H9 (cell line): ENCODE data around the gene VPS16. TPM values are rescaled to one million over a fixed set of nuclear protein-coding genes. Genes with fewer than 3 reads are reported as not detected.

Experiments
- DNase-seq: peaks from one replicate; pipeline ENCODE4 v3.0.0-alpha.2; 2017
- H2AFZ ChIP-seq: one replicate; pipeline ENCODE4 v1.6.1; 2013; ENCODE audit warnings: mild to moderate bottlenecking, low read length, control low read depth, moderate library complexity
- H2AK5ac ChIP-seq: 2 replicates; pipeline ENCODE4 v1.6.1; 2013; ENCODE audit warnings: low read length, control low read depth, mixed read lengths; ENCODE audit not compliant: insufficient read length
- H2BK120ac ChIP-seq: one replicate; pipeline ENCODE4 v1.6.1; 2013; ENCODE audit warnings: low read depth, mild to moderate bottlenecking, low read length, control low read depth, inconsistent platforms; ENCODE audit not compliant: poor library complexity, severe bottlenecking
- H2BK12ac ChIP-seq: 2 replicates; pipeline ENCODE4 v1.6.1; 2013; ENCODE audit warnings: low read length, control low read depth, mixed read lengths, low read depth; ENCODE audit not compliant: insufficient read length
- H2BK15ac ChIP-seq: 2 replicates; pipeline ENCODE4 v1.6.1; 2013; ENCODE audit warnings: low read depth, low read length, control low read depth
- H2BK20ac ChIP-seq: one replicate; pipeline ENCODE4 v1.6.1; 2013; ENCODE audit warnings: low read depth, mild to moderate bottlenecking, low read length, control low read depth, inconsistent platforms; ENCODE audit not compliant: poor library complexity, severe bottlenecking
- H2BK5ac ChIP-seq: 2 replicates; pipeline ENCODE4 v1.6.1; 2013; ENCODE audit warnings: low read length, control low read depth, mixed read lengths; ENCODE audit not compliant: insufficient read length
- H3K14ac ChIP-seq: 2 replicates; pipeline ENCODE4 v1.6.1; 2013; ENCODE audit warnings: low read length, control low read depth; ENCODE audit not compliant: insufficient read depth
- H3K18ac ChIP-seq: 2 replicates; pipeline ENCODE4 v1.6.1; 2013; ENCODE audit warnings: low read depth, mild to moderate bottlenecking, mixed read lengths, low read length, control low read depth; ENCODE audit not compliant: insufficient read length
- H3K23ac ChIP-seq: 2 replicates; pipeline ENCODE4 v1.6.1; 2013; ENCODE audit warnings: low read length, control low read depth, mixed read lengths, low read depth; ENCODE audit not compliant: insufficient read length
- H3K23me2 ChIP-seq: 2 replicates; pipeline ENCODE4 v1.6.1; 2013; ENCODE audit warnings: low read depth, mild to moderate bottlenecking, mixed read lengths, low read length, control low read depth; ENCODE audit not compliant: insufficient read length, poor library complexity, severe bottlenecking
- H3K27ac ChIP-seq: 2 replicates; pipeline ENCODE4 v1.5.1; 2013; ENCODE audit warnings: low read length, control low read depth, mixed read lengths, low read depth; ENCODE audit not compliant: insufficient read length
- H3K27me3 ChIP-seq: 2 replicates; pipeline ENCODE4 v1.6.1; 2013; ENCODE audit warnings: low read length, control low read depth, inconsistent platforms; ENCODE audit not compliant: insufficient read depth
- H3K4ac ChIP-seq: 2 replicates; pipeline ENCODE4 v1.6.1; 2013; ENCODE audit warnings: low read depth, mild to moderate bottlenecking, control low read depth, inconsistent platforms, low read length, moderate library complexity
- H3K4me1 ChIP-seq: 2 replicates; pipeline ENCODE4 v1.6.1; 2013; ENCODE audit warnings: low read length, control low read depth, inconsistent platforms; ENCODE audit not compliant: insufficient read depth
- H3K4me2 ChIP-seq: 2 replicates; pipeline ENCODE4 v1.6.1; 2013; ENCODE audit warnings: low read length, control low read depth, mixed read lengths; ENCODE audit not compliant: insufficient read length, insufficient read depth
- H3K56ac ChIP-seq: 2 replicates; pipeline ENCODE4 v1.6.1; 2013; ENCODE audit warnings: low read depth, mild to moderate bottlenecking, mixed read lengths, low read length, control low read depth; ENCODE audit not compliant: insufficient read length
- H3K79me1 ChIP-seq: 2 replicates; pipeline ENCODE4 v1.6.1; 2013; ENCODE audit warnings: low read depth, mild to moderate bottlenecking, moderate library complexity, low read length, control low read depth, inconsistent platforms; ENCODE audit not compliant: insufficient read depth, poor library complexity, severe bottlenecking
- H3K79me2 ChIP-seq: 2 replicates; pipeline ENCODE4 v1.6.1; 2013; ENCODE audit warnings: low read length, control low read depth, inconsistent platforms; ENCODE audit not compliant: insufficient read depth
- H3K9ac ChIP-seq: 2 replicates; pipeline ENCODE4 v1.6.1; 2013; ENCODE audit warnings: low read length, control low read depth, mixed read lengths; ENCODE audit not compliant: insufficient read length; ENCODE audit errors: extremely low read depth
- H3K9me3 ChIP-seq: one replicate; pipeline ENCODE4 v1.6.1; 2013; ENCODE audit warnings: low read depth, low read length, inconsistent platforms; ENCODE audit not compliant: control insufficient read depth
- H3T11ph ChIP-seq: one replicate; pipeline ENCODE4 v1.6.1; 2013; ENCODE audit warnings: mild to moderate bottlenecking, low read length, control low read depth, inconsistent platforms
- H4K20me1 ChIP-seq: one replicate; pipeline ENCODE4 v1.6.1; 2013; ENCODE audit not compliant: control insufficient read depth, insufficient read length, insufficient read depth
- H4K5ac ChIP-seq: 2 replicates; pipeline ENCODE4 v1.6.1; 2013; ENCODE audit warnings: low read depth, mild to moderate bottlenecking, mixed read lengths, low read length, control low read depth; ENCODE audit not compliant: insufficient read length
- H4K8ac ChIP-seq: replicated peaks from 2 replicates; pipeline ENCODE4 v1.6.1; 2013; ENCODE audit warnings: low read length, control low read depth, mixed read lengths, low read depth; ENCODE audit not compliant: insufficient read length
- H4K91ac ChIP-seq: 2 replicates; pipeline ENCODE4 v1.6.1; 2013; ENCODE audit warnings: low read depth, mild to moderate bottlenecking, moderate library complexity, mixed read lengths, low read length, control low read depth; ENCODE audit not compliant: insufficient read length
- H3K27ac Mint-ChIP-seq, 3 experiments: 2 replicates in 2 of 3; 3 replicates in 1 of 3; pipeline ENCODE4 v1.8.0; 2020 to 2021; ENCODE audit warnings: mixed read lengths in 3 of 3, mild to moderate bottlenecking in 1 of 3, moderate library complexity in 1 of 3
- H3K27me3 Mint-ChIP-seq: 2 replicates; pipeline ENCODE4 v1.8.0; 2021; ENCODE audit warnings: low read depth, mild to moderate bottlenecking, moderate library complexity, mixed read lengths
- H3K36me3 Mint-ChIP-seq, 3 experiments: 2 replicates in 2 of 3; 3 replicates in 1 of 3; pipeline ENCODE4 v1.8.0; 2020 to 2021; ENCODE audit warnings: low read depth in 3 of 3, mixed read lengths in 3 of 3; ENCODE audit not compliant: insufficient read depth in 1 of 3
- H3K4me1 Mint-ChIP-seq, 2 experiments: 2 replicates each; pipeline ENCODE4 v1.8.0; 2020; ENCODE audit warnings: mixed read lengths in 2 of 2
- H3K4me3 Mint-ChIP-seq, 2 experiments: 2 replicates in 1 of 2; 3 replicates in 1 of 2; pipeline ENCODE4 v1.8.0; 2020 to 2021; ENCODE audit warnings: mild to moderate bottlenecking in 2 of 2, mixed read lengths in 2 of 2, moderate library complexity in 1 of 2
- H3K9me3 Mint-ChIP-seq, 2 experiments: 2 replicates in 1 of 2; 3 replicates in 1 of 2; pipeline ENCODE4 v1.8.0; 2020; ENCODE audit warnings: mild to moderate bottlenecking in 2 of 2, mixed read lengths in 2 of 2, moderate library complexity in 1 of 2
- CTCF ChIP-seq: fragments of 200-600 bp; sonication (generic); conservative IDR thresholded peaks from 3 replicates; pipeline ENCODE4 v1.8.0; 2021; ENCODE audit warnings: antibody characterized with exemption, mild to moderate bottlenecking
- WGBS: extraction: QIAGEN DNeasy Blood & Tissue Kit; methylation state at CpG from one replicate; pipeline ENCODE4 v1.1.7; 2013; ENCODE audit warnings: missing lambda C conversion rate, low lambda C conversion rate, mixed read lengths; ENCODE audit not compliant: insufficient read length; ENCODE audit errors: extremely low coverage; 5-methylcytosine and 5-hydroxymethylcytosine counted together
- total RNA-seq: library from RNA; stranded (reverse); gene quantifications from 2 replicates; pipeline ENCODE4 v1.2.1, GENCODE V29; 2021

Gene VPS16
- total RNA-seq, 1 experiment from 2014 or later: 32.1 TPM

GRCh38 chr20:2820084-2820895 lies 20.3 kb upstream of the VPS16 start:
- H3K27ac Mint-ChIP-seq: 0 out of 7 replicates have a peak overlapping the region, but pooled peaks of 1 of the 3 experiments have one; percentile 28
- Histone ChIP-seq H3K23me2 (peaks cover 6% of the 10 kb centered on the region), H2BK120ac (no peak overlapping the region), H2BK20ac (no peak overlapping the region), H3K18ac (peak overlapping the region; percentile 78), H3K14ac (peak overlapping the region; percentile 67; the same call in 1 of the 2 replicates), H3K27ac (no peak overlapping the region), H3K4me2 (peak overlapping the region; percentile 29), H2AK5ac (no peak overlapping the region), H2BK15ac (no peak overlapping the region), H3K9ac (no peak overlapping the region), H3K4me1 (no peaks in the 10 kb centered on the region), H4K8ac (no peak overlapping the region), H4K91ac (no peak overlapping the region), H4K5ac (no peak overlapping the region), H3K23ac (no peak overlapping the region), H3K79me2 (no peaks in the 10 kb centered on the region), H3K79me1 (no peaks in the 10 kb centered on the region), H3K9me3 (no peaks in the 10 kb centered on the region), H3K27me3 (peaks cover 9% of the 10 kb centered on the region; the same call in 1 of the 2 replicates), H3K4ac (no peak overlapping the region), H2BK12ac (no peak overlapping the region), H2AFZ (peak overlapping the region; percentile 34), H4K20me1 (no peaks in the 10 kb centered on the region), H3T11ph (no peak overlapping the region), H3K56ac (no peak overlapping the region), H2BK5ac (no peak overlapping the region)
- DNase-seq: peak; percentile 68
- H3K27me3 Mint-ChIP-seq: peaks cover 26% of the 10 kb centered on the region
- peaks cover 18% of the 10 kb centered on the region in 2 experiments for H3K4me1 Mint-ChIP-seq
- no peaks in the 10 kb centered on the region; a peak in 1 of 7 replicates for H3K36me3 Mint-ChIP-seq
- H3K4me3 Mint-ChIP-seq: peak overlapping the region; percentile 7 to 35; a peak in 3 of 5 replicates
- no CpG with 5 or more reads among the region's 32 CpGs for WGBS
- no peak for TF ChIP-seq CTCF
- 0 out of 5 replicates have a peak, but pooled peaks cover 0 to 2% of the 10 kb centered on the region in 2 experiments for H3K9me3 Mint-ChIP-seq
